K562 (cell line): ENCODE measurements around the gene DSE. TPM values are rescaled to one million over a fixed set of nuclear protein-coding genes. Genes with fewer than 3 reads are reported as not detected.
"Not testable (repeated sequence)": the region's sequence is repeated elsewhere in the genome, so short reads cannot be mapped to it uniquely, and the experiment has no call there.

Experiments
- ATAC-seq: fragments of 200-7000 bp; cut with Tn5 transposase; 3 replicates; pipeline ENCODE4 v1.9.1; 2020; ENCODE audit warnings: moderate library complexity
- BruUV-seq: library from RNA; stranded (reverse); fragments of 400-500 nt; replicated peaks from 2 replicates; lab custom pipeline; 2021; lab: Mats Ljungman, UMichigan
- CTCF ChIA-PET: fragments of 300-600 bp; formaldehyde crosslinking; extraction: SDS; loops from one replicate; lab custom pipeline; 2021; ENCODE audit warnings: low intra/inter-chr PET ratio; lab: Yijun Ruan, JAX
- POLR2A ChIA-PET: fragments of 300-600, 350-650 bp; sonication (Branson Sonifier 250); formaldehyde crosslinking; extraction: SDS; loops from one replicate; lab custom pipeline; 2021; ENCODE audit warnings: antibody characterized with exemption, inconsistent platforms; lab: Yijun Ruan, JAX
- DNase-seq, 4 experiments: peaks; one replicate each; pipeline versions ENCODE4 v3.0.0 to v3.0.0-alpha.2; 2011 to 2018; ENCODE audit warnings: low spot score in 3 of 4, mixed read lengths in 3 of 4; ENCODE audit errors: extremely low read depth in 1 of 4
- FAIRE-seq: peaks from 2 replicates; lab custom pipeline; 2011; peaks lifted over from hg19 to GRCh38; lab: Jason Lieb, UNC
- H2AFZ ChIP-seq: 2 replicates; pipeline ENCODE4 v1.6.0; 2011; ENCODE audit warnings: low read depth, low read length, control low read depth, inconsistent platforms
- H3K27ac ChIP-seq: fragments of 200-600 bp; 3 replicates; pipeline ENCODE4 v1.8.0; 2011; ENCODE audit warnings: low read depth, mild to moderate bottlenecking, control low read depth, inconsistent platforms, low read length, moderate library complexity, mixed read lengths; ENCODE audit errors: extremely low read depth
- H3K27me3 ChIP-seq, 2 experiments: fragments of 300-600 bp in 1 of 2; 2 replicates in 1 of 2; 3 replicates in 1 of 2; pipeline versions ENCODE4 v1.6.0 to v1.8.0; 2011; ENCODE audit warnings: inconsistent platforms in 2 of 2, low read length in 2 of 2, mild to moderate bottlenecking in 1 of 2, mixed read lengths in 1 of 2, moderate library complexity in 1 of 2; ENCODE audit not compliant: control insufficient read depth in 2 of 2, insufficient read depth in 2 of 2
- H3K36me3 ChIP-seq: fragments of 300-600 bp; 3 replicates; pipeline ENCODE4 v1.8.0; 2011; ENCODE audit warnings: mild to moderate bottlenecking, low read length, inconsistent platforms; ENCODE audit not compliant: control insufficient read depth, insufficient read depth
- H3K4me1 ChIP-seq, 2 experiments: fragments of 200-600 bp in 1 of 2; replicated peaks in 1 of 2; 2 replicates in 1 of 2; 3 replicates in 1 of 2; pipeline versions ENCODE4 v1.5.1 to v1.8.0; 2011; ENCODE audit warnings: inconsistent platforms in 2 of 2, low read length in 2 of 2, mild to moderate bottlenecking in 1 of 2, mixed read lengths in 1 of 2, moderate library complexity in 1 of 2; ENCODE audit not compliant: control insufficient read depth in 2 of 2, insufficient read depth in 2 of 2
- H3K4me2 ChIP-seq: 2 replicates; pipeline ENCODE4 v1.6.1; 2011; ENCODE audit warnings: low read length, control low read depth, inconsistent platforms, mixed read lengths; ENCODE audit not compliant: insufficient read depth
- H3K4me3 ChIP-seq: fragments of 200-600 bp; sonication (generic), shearing (Covaris generic); 2 replicates; pipeline ENCODE4 v1.5.1; 2016; ENCODE audit warnings: control low read depth, inconsistent platforms
- H3K79me2 ChIP-seq: fragments of 200-600 bp; 3 replicates; pipeline ENCODE4 v1.8.0; 2011; ENCODE audit warnings: low read length, inconsistent platforms; ENCODE audit not compliant: control insufficient read depth, insufficient read depth
- H3K9ac ChIP-seq, 2 experiments: 2 replicates each; pipeline versions ENCODE4 v1.6.0 to v1.6.1; 2011; ENCODE audit warnings: low read depth in 2 of 2, low read length in 2 of 2, control low read depth in 1 of 2, inconsistent platforms in 1 of 2, mild to moderate bottlenecking in 1 of 2, mixed read lengths in 1 of 2; ENCODE audit not compliant: insufficient read depth in 1 of 2
- H3K9me1 ChIP-seq: one replicate; pipeline ENCODE4 v1.6.0; 2011; ENCODE audit warnings: inconsistent platforms, mild to moderate bottlenecking, low read length, moderate library complexity; ENCODE audit not compliant: control insufficient read depth, insufficient read depth
- H3K9me3 ChIP-seq: replicated peaks from 2 replicates; pipeline ENCODE4 v1.5.1; 2011; ENCODE audit warnings: low read depth, low read length, inconsistent platforms; ENCODE audit not compliant: control insufficient read depth, insufficient read depth
- H4K20me1 ChIP-seq: replicated peaks from 2 replicates; pipeline ENCODE4 v1.6.1; 2011; ENCODE audit warnings: low read length, inconsistent platforms, mixed read lengths; ENCODE audit not compliant: control insufficient read depth, insufficient read depth
- BRD4 ChIP-seq: fragments of 200-600 bp; sonication (generic); IDR thresholded peaks from 2 replicates; pipeline ENCODE4 v1.6.1; 2017; ENCODE audit warnings: inconsistent platforms
- HMGXB4 ChIP-seq: sonication (generic); formaldehyde crosslinking; IDR thresholded peaks from 2 replicates; pipeline ENCODE4 v1.8.1; 2023; ENCODE audit warnings: mild to moderate bottlenecking, missing genetic modification reagents
- MEF2A ChIP-seq: IDR thresholded peaks from 2 replicates; pipeline ENCODE4 v1.6.1; 2011; ENCODE audit warnings: low read depth, mild to moderate bottlenecking, low read length, moderate library complexity; ENCODE audit not compliant: control insufficient read depth
- NCOA6 ChIP-seq: fragments of 450-650 bp; IDR thresholded peaks from 2 replicates; pipeline ENCODE4 v1.6.1; 2017; ENCODE audit warnings: mild to moderate bottlenecking
- NR2C2 ChIP-seq, 2 experiments: fragments of 200-800 bp in 1 of 2; sonication (Bioruptor generic) in 1 of 2; sonication (generic) in 1 of 2; formaldehyde crosslinking in 1 of 2; IDR thresholded peaks; 2 replicates each; pipeline versions ENCODE4 v1.6.1 to v1.8.0; 2016 to 2022; ENCODE audit warnings: mild to moderate bottlenecking in 1 of 2, missing compliant biosample characterization in 1 of 2, missing genetic modification characterization in 1 of 2, missing genetic modification reagents in 1 of 2
- RAD21 ChIP-seq, 2 experiments: fragments of 250-450 bp in 1 of 2; fragments of 450-650 bp in 1 of 2; sonication (Bioruptor Pico) in 1 of 2; formaldehyde crosslinking in 1 of 2; IDR thresholded peaks in 1 of 2; conservative IDR thresholded peaks in 1 of 2; 2 replicates each; pipeline versions ENCODE4 v1.4.0 to v1.8.0; 2020 to 2022; ENCODE audit warnings: mild to moderate bottlenecking in 2 of 2, moderate library complexity in 1 of 2
- SMARCE1 ChIP-seq: fragments of 450-650 bp; IDR thresholded peaks from 2 replicates; pipeline ENCODE4 v1.7.1; 2016; ENCODE audit warnings: mild to moderate bottlenecking
- SRSF3 ChIP-seq: fragments of 200-400 bp; formaldehyde crosslinking; IDR thresholded peaks from 2 replicates; pipeline ENCODE4 v1.6.1; 2016; ENCODE audit warnings: mild to moderate bottlenecking, low read length, moderate library complexity; ENCODE audit not compliant: insufficient read depth
- TAF15 ChIP-seq: fragments of 200-400 bp; formaldehyde crosslinking; IDR thresholded peaks from 2 replicates; pipeline ENCODE4 v1.6.1; 2017; ENCODE audit warnings: mild to moderate bottlenecking, low read depth, low read length, moderate library complexity
- TEAD4 ChIP-seq, 2 experiments: sonication (generic) in 1 of 2; formaldehyde crosslinking in 1 of 2; IDR thresholded peaks; 2 replicates each; pipeline versions ENCODE4 v1.6.1 to v1.8.0; 2012 to 2022; ENCODE audit warnings: borderline replicate concordance in 1 of 2, inconsistent platforms in 1 of 2, low read length in 1 of 2, mild to moderate bottlenecking in 1 of 2, missing genetic modification reagents in 1 of 2
- ZNF134 ChIP-seq: fragments of 250-450 bp; sonication (Bioruptor Pico); conservative IDR thresholded peaks from 2 replicates; pipeline ENCODE4 v1.4.0; 2020
- ZNF140 ChIP-seq: fragments of 250-450 bp; sonication (Bioruptor Pico); IDR thresholded peaks from 2 replicates; pipeline ENCODE4 v1.8.0; 2021; ENCODE audit warnings: moderate library complexity, mild to moderate bottlenecking, inconsistent platforms
- ZNF347 ChIP-seq: fragments of 450-650 bp; formaldehyde crosslinking; IDR thresholded peaks from 2 replicates; pipeline ENCODE4 v1.4.0; 2020; ENCODE audit warnings: low read depth, mild to moderate bottlenecking, moderate library complexity
- WGBS: fragments of 100-300 bp; shearing (Covaris generic); methylation state at CpG from one replicate; pipeline ENCODE4 v1.1.6; 2016; ENCODE audit warnings: low coverage, mixed read lengths; ENCODE audit not compliant: insufficient coverage; ENCODE audit errors: missing lambda C conversion rate; 5-methylcytosine and 5-hydroxymethylcytosine counted together
- in situ Hi-C: fragments of 300-500 bp; cut with MboI; formaldehyde crosslinking; loops from 4 replicates; pipeline ENCODE4 v1.15.0; 2018; ENCODE audit warnings: inconsistent platforms, mixed read lengths
- intact Hi-C: fragments of 100-400 bp; cut with micrococcal nuclease; formaldehyde crosslinking; loops from 2 replicates; pipeline ENCODE4 v1.14.2; 2022
- polyA plus RNA-seq, 8 experiments: library from polyadenylated mRNA; depleted of rRNA in 4 of 8; stranded (reverse) in 5 of 8; unstranded in 3 of 8; fragments of >200 nt; fragmentation: Nextera tagmentation in 2 of 8; fragmentation: Illumina TruSeq in 1 of 8; extraction: Ambion mirVana in 2 of 8; extraction: Trizol in 1 of 8; gene quantifications; 2 replicates each; pipeline versions ENCODE4 v1.2.1 to v1.2.3, GENCODE V29; 2011 to 2014; ENCODE audit warnings: inconsistent platforms in 1 of 8, missing spikeins in 1 of 8
- total RNA-seq, 7 experiments: library from RNA; depleted of rRNA in 6 of 7; stranded (reverse); fragments of >200 nt in 6 of 7; fragmentation: Illumina TruSeq in 2 of 7; extraction: Trizol in 2 of 7; gene quantifications; 2 replicates each; pipeline versions ENCODE4 v1.2.1 to v1.2.3, GENCODE V29; 2011 to 2021; ENCODE audit warnings: low replicate concordance in 1 of 7

The DSE gene
- total and polyA plus RNA-seq, 9 of the 15 experiments (the other 6 are each of a cell fraction or from before 2014, with no cell fraction given), result 0.49 to 1.7 (median 0.79) TPM

GRCh38 chr6:116370760-116371119, at the start of gene DSE (continued):
- TF ChIP-seq TEAD4 (IDR thresholded peaks at IDR 0.05; ENCODE audit: low read length) (no peak), TEAD4 (CRISPR knock-in tag; IDR thresholded peaks at IDR 0.05; ENCODE audit: borderline replicate concordance) (no peak)
- TF ChIP-seq, all 486 proteins: peak for 5

GRCh38 chr6:116321933-116322332, 48.8 kb upstream of the DSE start:
- CTCF ChIA-PET, result not testable (repeated sequence)

DNA sequence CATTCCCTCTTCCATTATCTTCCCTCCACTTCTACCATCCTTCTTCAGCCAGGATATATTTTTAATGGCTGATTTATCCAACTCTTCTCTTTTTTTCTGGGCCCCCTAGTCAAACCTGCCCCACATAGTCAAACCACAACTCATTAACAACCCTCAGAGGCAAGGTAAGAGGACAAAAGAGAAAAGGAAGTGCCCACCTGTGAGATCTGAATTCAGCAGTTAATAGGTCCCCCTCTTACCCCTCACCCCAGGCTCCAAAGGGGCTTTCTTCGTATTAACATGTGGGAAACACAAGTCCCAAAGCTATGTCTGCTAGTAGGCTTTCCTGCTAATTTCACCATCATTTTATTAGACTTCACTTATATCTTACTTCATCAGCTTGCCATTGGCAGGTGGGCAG, 46.9 kb upstream of the DSE start:
- intact Hi-C loops, result no loop called here
- Histone ChIP-seq H3K4me1 (no peaks in the 10 kb centered on the region), H3K4me3 (no peak overlapping the region), H3K36me3 (no peaks in the 10 kb centered on the region), H3K79me2 (no peaks in the 10 kb centered on the region), H3K9ac (no peak overlapping the region), H3K27me3 (peaks cover 0 to 7% of the 10 kb centered on the region in 2 experiments; a peak in 2 of 5 replicates), H3K9me1 (no peaks in the 10 kb centered on the region), H3K27ac (no peak overlapping the region), H3K4me2 (no peak overlapping the region), H4K20me1 (no peaks in the 10 kb centered on the region), H3K9me3 (no peaks in the 10 kb centered on the region), H2AFZ (no peak overlapping the region)
- 8% methylated on average over 1 of the region's 1 CpG for WGBS
- ATAC-seq (no peak), FAIRE-seq (no peak), DNase-seq (no peak)
- in situ Hi-C loops, result no loop called here
- ChIA-PET CTCF (no interaction called here), POLR2A (no interaction called here)
- BruUV-seq, result no TSS peak
- TF ChIP-seq NR2C2 (CRISPR knock-in tag; IDR thresholded peaks at IDR 0.05), result no peak
- no peak for TF ChIP-seq NR2C2 (tag; IDR thresholded peaks at IDR 0.05)
- no peak for TF ChIP-seq RAD21 (CRISPR knock-in tag; conservative IDR thresholded peaks at IDR 0.05 in 1 of 2, IDR thresholded peaks at IDR 0.05 in 1 of 2)
- no peak for TF ChIP-seq HMGXB4 (CRISPR knock-in tag)
- TF ChIP-seq NCOA6, result no peak
- TF ChIP-seq MEF2A, result no peak
- no peak for TF ChIP-seq SMARCE1
- no peak for TF ChIP-seq ZNF347 (CRISPR knock-in tag)
- TF ChIP-seq BRD4, result no peak
- no peak for TF ChIP-seq SRSF3
- no peak for TF ChIP-seq ZNF140 (CRISPR knock-in tag)
- TF ChIP-seq TAF15, result no peak
- no peak for TF ChIP-seq ZNF134 (CRISPR knock-in tag)

More at GRCh38 chr6:116321933-116322332, 48.8 kb upstream of the DSE start:
- H3K4me3 ChIP-seq, FAIRE-seq, DNase-seq, intact Hi-C loops, H4K20me1 ChIP-seq, in situ Hi-C loops, POLR2A ChIA-PET, BruUV-seq, H3K4me1 ChIP-seq, H3K9me3 ChIP-seq, H3K79me2 ChIP-seq, H3K36me3 ChIP-seq, H3K27ac ChIP-seq, H3K4me2 ChIP-seq, ATAC-seq, H2AFZ ChIP-seq, H3K27me3 ChIP-seq, H3K9ac ChIP-seq, H3K9me1 ChIP-seq: not testable (repeated sequence)
- WGBS, result 1% methylated on average over 11 of the region's 13 CpGs
